Measurements from ENCODE around the gene ZFYVE28.

GRCh38 chr4:2245057-2245786 lies 173.2 kb downstream of the ZFYVE28 start:
- no peak for TF ChIP-seq CTCF (IDR thresholded peaks at IDR 0.05)
- no peak for TF ChIP-seq POLR2A (IDR thresholded peaks at IDR 0.05)

Measured in body of pancreas (tissue), 4 donors.